IMR-90 (cell line): ENCODE measurements around the gene CHD6. TPM values are rescaled to one million over a fixed set of nuclear protein-coding genes. Genes with fewer than 3 reads are reported as not detected.

Source experiments
- ATAC-seq: fragments of 200-7000 bp; cut with Tn5 transposase; 2 replicates; pipeline ENCODE4 v1.9.1; 2020; ENCODE audit warnings: low read depth, mild to moderate bottlenecking, moderate library complexity
- BruUV-seq: library from RNA; stranded (reverse); fragments of 400-500 nt; replicated peaks from 2 replicates; lab custom pipeline; 2021; lab: Mats Ljungman, UMichigan
- CTCF ChIA-PET: fragments of 300-600 bp; formaldehyde crosslinking; extraction: SDS; loops from one replicate; lab custom pipeline; 2021; ENCODE audit warnings: antibody characterized with exemption; lab: Yijun Ruan, JAX
- POLR2A ChIA-PET: fragments of 300-600 bp; sonication (Branson Sonifier 250); formaldehyde crosslinking; loops from one replicate; lab custom pipeline; 2022; ENCODE audit warnings: antibody characterized with exemption; ENCODE audit not compliant: unreplicated experiment; lab: Charles Lee
- DNase-seq: peaks from one replicate; pipeline ENCODE4 v3.0.0; 2013
- H2AFZ ChIP-seq: replicated peaks from 2 replicates; pipeline ENCODE3; 2013; ENCODE audit warnings: low read length, mild to moderate bottlenecking; ENCODE audit not compliant: poor library complexity
- H2AK5ac ChIP-seq: 2 replicates; pipeline ENCODE4 v1.6.1; 2013; ENCODE audit warnings: low read depth, low read length, inconsistent platforms
- H2AK9ac ChIP-seq: replicated peaks from 2 replicates; pipeline ENCODE3; 2013; ENCODE audit warnings: mild to moderate bottlenecking, low read depth, low read length, moderate library complexity; ENCODE audit not compliant: poor library complexity
- H2BK120ac ChIP-seq: 2 replicates; pipeline ENCODE4 v1.6.1; 2013; ENCODE audit warnings: low read depth, low read length, inconsistent platforms
- H2BK15ac ChIP-seq: 3 replicates; pipeline ENCODE4 v1.6.1; 2013; ENCODE audit warnings: low read depth, low read length, inconsistent platforms
- H2BK20ac ChIP-seq: 2 replicates; pipeline ENCODE4 v1.6.1; 2013; ENCODE audit warnings: low read depth, mild to moderate bottlenecking, inconsistent platforms, low read length, moderate library complexity
- H2BK5ac ChIP-seq: 2 replicates; pipeline ENCODE4 v1.6.1; 2013; ENCODE audit warnings: mild to moderate bottlenecking, low read depth, low read length, inconsistent platforms; ENCODE audit not compliant: poor library complexity, severe bottlenecking
- H3K14ac ChIP-seq: replicated peaks from 2 replicates; pipeline ENCODE4 v1.6.1; 2013; ENCODE audit warnings: low read depth, low read length, inconsistent platforms
- H3K18ac ChIP-seq: 2 replicates; pipeline ENCODE4 v1.6.1; 2013; ENCODE audit warnings: low read depth, low read length, control low read depth
- H3K23ac ChIP-seq: 2 replicates; pipeline ENCODE4 v1.6.1; 2013; ENCODE audit warnings: low read depth, low read length, inconsistent platforms
- H3K27ac ChIP-seq: 2 replicates; pipeline ENCODE4 v1.5.1; 2013; ENCODE audit warnings: mild to moderate bottlenecking, control low read depth, low read length; ENCODE audit not compliant: insufficient read depth
- H3K27me3 ChIP-seq: 2 replicates; pipeline ENCODE4 v1.6.1; 2013; ENCODE audit warnings: low read length; ENCODE audit not compliant: control insufficient read depth, insufficient read depth
- H3K36me3 ChIP-seq: 2 replicates; pipeline ENCODE4 v1.6.1; 2013; ENCODE audit warnings: low read length, mixed read lengths; ENCODE audit not compliant: control insufficient read depth, insufficient read depth
- H3K4ac ChIP-seq: 2 replicates; pipeline ENCODE4 v1.6.1; 2013; ENCODE audit warnings: low read depth, low read length, inconsistent platforms
- H3K4me1 ChIP-seq: 2 replicates; pipeline ENCODE4 v1.6.1; 2013; ENCODE audit warnings: low read length, mixed read lengths; ENCODE audit not compliant: control insufficient read depth, insufficient read depth
- H3K4me2 ChIP-seq: 2 replicates; pipeline ENCODE4 v1.6.1; 2013; ENCODE audit warnings: low read depth, mild to moderate bottlenecking, control low read depth, low read length, moderate library complexity
- H3K4me3 ChIP-seq: 2 replicates; pipeline ENCODE4 v1.5.1; 2013; ENCODE audit warnings: low read depth, mild to moderate bottlenecking, control low read depth, low read length, moderate library complexity; ENCODE audit not compliant: insufficient read depth
- H3K56ac ChIP-seq: 2 replicates; pipeline ENCODE4 v1.6.1; 2013; ENCODE audit warnings: low read length, inconsistent platforms; ENCODE audit not compliant: insufficient read depth; ENCODE audit errors: extremely low read depth
- H3K79me1 ChIP-seq, 2 experiments: 2 replicates each; pipeline ENCODE4 v1.6.1; 2013; ENCODE audit warnings: low read length in 2 of 2, inconsistent platforms in 1 of 2, low read depth in 1 of 2
- H3K9ac ChIP-seq: 2 replicates; pipeline ENCODE4 v1.6.1; 2013; ENCODE audit warnings: low read depth, low read length, control low read depth
- H3K9me1 ChIP-seq: 2 replicates; pipeline ENCODE4 v1.6.1; 2013; ENCODE audit warnings: low read length, inconsistent platforms; ENCODE audit not compliant: insufficient read depth
- H3K9me3 ChIP-seq: 2 replicates; pipeline ENCODE4 v1.6.1; 2013; ENCODE audit warnings: low read length; ENCODE audit not compliant: control insufficient read depth, insufficient read depth
- H4K20me1 ChIP-seq: 2 replicates; pipeline ENCODE4 v1.6.1; 2013; ENCODE audit warnings: low read length, inconsistent platforms; ENCODE audit not compliant: insufficient read depth
- H4K5ac ChIP-seq: 2 replicates; pipeline ENCODE4 v1.6.1; 2013; ENCODE audit warnings: mild to moderate bottlenecking, low read depth, low read length, control low read depth
- H4K8ac ChIP-seq, 2 experiments: 2 replicates each; pipeline ENCODE4 v1.6.1; 2013; ENCODE audit warnings: low read depth in 2 of 2, low read length in 2 of 2, control low read depth in 1 of 2, inconsistent platforms in 1 of 2
- H4K91ac ChIP-seq: 2 replicates; pipeline ENCODE4 v1.6.1; 2013; ENCODE audit warnings: low read depth, low read length, inconsistent platforms; ENCODE audit not compliant: insufficient read depth
- BHLHE40 ChIP-seq: fragments of 150-350 bp; IDR thresholded peaks from 2 replicates; pipeline ENCODE4 v1.6.1; 2016; ENCODE audit warnings: mild to moderate bottlenecking, low read depth, low read length
- CEBPB ChIP-seq: IDR thresholded peaks from 2 replicates; pipeline ENCODE4 v1.6.1; 2012; ENCODE audit warnings: low read depth, low read length, improper control_type of control experiment
- CHD1 ChIP-seq: IDR thresholded peaks from 2 replicates; pipeline ENCODE4 v1.6.1; 2012; ENCODE audit warnings: low read depth, low read length, improper control_type of control experiment
- CTCF ChIP-seq: conservative IDR thresholded peaks from 2 replicates; pipeline ENCODE4 v1.5.1; 2012; ENCODE audit warnings: mild to moderate bottlenecking, low read depth, low read length, improper control_type of control experiment
- ELK1 ChIP-seq: fragments of 150-350 bp; IDR thresholded peaks from 2 replicates; pipeline ENCODE4 v1.6.1; 2016; ENCODE audit warnings: low read depth, mild to moderate bottlenecking, low read length, moderate library complexity, borderline replicate concordance
- FOS ChIP-seq: fragments of 150-350 bp; IDR thresholded peaks from 2 replicates; pipeline ENCODE4 v1.6.1; 2016; ENCODE audit warnings: low read depth, low read length
- MAFK ChIP-seq: IDR thresholded peaks from 2 replicates; pipeline ENCODE4 v1.6.1; 2012; ENCODE audit warnings: low read depth, low read length, improper control_type of control experiment
- MAZ ChIP-seq: IDR thresholded peaks from 2 replicates; pipeline ENCODE4 v1.6.1; 2012; ENCODE audit warnings: low read depth, mild to moderate bottlenecking, low read length, improper control_type of control experiment, moderate library complexity, borderline replicate concordance
- MXI1 ChIP-seq: IDR thresholded peaks from 2 replicates; pipeline ENCODE4 v1.6.1; 2012; ENCODE audit warnings: low read depth, mild to moderate bottlenecking, low read length, moderate library complexity, borderline replicate concordance
- POLR2A ChIP-seq: IDR thresholded peaks from 2 replicates; pipeline ENCODE4 v1.6.1; 2012; ENCODE audit warnings: mild to moderate bottlenecking, low read depth, low read length
- RAD21 ChIP-seq: IDR thresholded peaks from 2 replicates; pipeline ENCODE4 v1.6.1; 2012; ENCODE audit warnings: low read length, improper control_type of control experiment
- RCOR1 ChIP-seq: IDR thresholded peaks from 2 replicates; pipeline ENCODE4 v1.6.1; 2012; ENCODE audit warnings: mild to moderate bottlenecking, low read length, improper control_type of control experiment; ENCODE audit not compliant: insufficient replicate concordance
- RFX5 ChIP-seq: IDR thresholded peaks from 2 replicates; pipeline ENCODE4 v1.8.0; 2012; ENCODE audit warnings: low read depth, mild to moderate bottlenecking, low read length, moderate library complexity
- SMC3 ChIP-seq: fragments of 150-350 bp; IDR thresholded peaks from 2 replicates; pipeline ENCODE4 v1.6.1; 2016; ENCODE audit warnings: low read depth, mild to moderate bottlenecking, antibody characterized with exemption, low read length, moderate library complexity
- USF2 ChIP-seq: fragments of 150-350 bp; IDR thresholded peaks from 2 replicates; pipeline ENCODE4 v1.6.1; 2017; ENCODE audit warnings: mild to moderate bottlenecking, antibody characterized with exemption, low read length, low read depth
- WGBS, 2 experiments: methylation state at CpG; one replicate each; pipeline versions ENCODE4 v1.1.5 to v1.1.7; 2013; ENCODE audit warnings: missing lambda C conversion rate in 2 of 2; ENCODE audit not compliant: insufficient read length in 1 of 2; ENCODE audit errors: extremely low coverage in 2 of 2; 5-methylcytosine and 5-hydroxymethylcytosine counted together
- dilution Hi-C: fragments of 300-500 bp; cut with HindIII; formaldehyde crosslinking; loops from one replicate; pipeline ENCODE4 v1.14.3; 2018; ENCODE audit warnings: low sequenced_read_pairs; ENCODE audit not compliant: unreplicated experiment
- in situ Hi-C: fragments of 300-500 bp; cut with MboI; formaldehyde crosslinking; loops from 3 replicates; pipeline ENCODE4 v1.14.3; 2019; ENCODE audit warnings: low sequenced_read_pairs, inconsistent platforms, mixed read lengths
- intact Hi-C: fragments of 100-400 bp; cut with micrococcal nuclease; formaldehyde crosslinking; loops from 2 replicates; pipeline ENCODE4 v1.10.0; 2022
- polyA plus RNA-seq, 3 experiments: library from polyadenylated mRNA; depleted of rRNA; stranded (reverse); fragments of >200 nt; gene quantifications; 2 replicates each; pipeline ENCODE4 v1.2.3, GENCODE V29; 2012; ENCODE audit warnings: low replicate concordance in 1 of 3
- total RNA-seq: library from RNA; depleted of rRNA; stranded (reverse); fragments of >200 nt; gene quantifications from 2 replicates; pipeline ENCODE4 v1.2.3, GENCODE V29; 2012

CHD6 gene
- total and polyA plus RNA-seq, 2 of the 4 experiments (the other 2 are of a cell fraction) = 8.8 to 26.7 TPM

- intact Hi-C loops = no loop called here
- no TSS peak for BruUV-seq
- Histone ChIP-seq H2AK5ac (no peak overlapping the region), H3K4me2 (no peak overlapping the region), H3K9me3 (no peaks in the 10 kb centered on the region; the same call in 1 of the 2 replicates), H3K27me3 (no peaks in the 10 kb centered on the region), H3K56ac (no peak overlapping the region), H3K4me1 (no peaks in the 10 kb centered on the region), H3K27ac (no peak overlapping the region), H4K8ac (no peak overlapping the region), H3K18ac (no peak overlapping the region), H3K9me1 (peaks cover 4% of the 10 kb centered on the region; the same call in 1 of the 2 replicates), H2BK15ac (no peak overlapping the region), H3K4me3 (no peak overlapping the region), H2AK9ac (no peak overlapping the region), H3K9ac (no peak overlapping the region), H3K79me1 (no peaks in the 10 kb centered on the region; a peak in 1 of 4 replicates), H4K91ac (no peak overlapping the region), H2AFZ (no peak overlapping the region), H3K23ac (no peak overlapping the region), H3K14ac (no peak overlapping the region), H2BK5ac (no peak overlapping the region), H3K36me3 (peaks cover 8% of the 10 kb centered on the region), H4K20me1 (no peaks in the 10 kb centered on the region), H2BK20ac (no peak overlapping the region), H2BK120ac (no peak overlapping the region), H4K5ac (no peak overlapping the region), H3K4ac (no peak overlapping the region)
- TF ChIP-seq RFX5 (no peak), CTCF (no peak), MXI1 (no peak), CEBPB (no peak), RAD21 (no peak), CHD1 (no peak), RCOR1 (no peak), FOS (no peak), ELK1 (no peak), USF2 (no peak), MAZ (no peak), MAFK (no peak), POLR2A (no peak), BHLHE40 (no peak), SMC3 (no peak)
- no peak for DNase-seq
- CTCF ChIA-PET = interaction anchor here (0.5 kb wide), 1 partner anchor 200 kb away, joined by 3 read pairs; no protein-coding TSS in a partner anchor
- no CpG with 5 or more reads among the region's 1 CpG for WGBS, 2 experiments
- POLR2A ChIA-PET = no interaction called here
- no peak for ATAC-seq
- dilution Hi-C loops = no loop called here
- in situ Hi-C loops = no loop called here
These were observed 154.6 kb downstream of the CHD6 start for GRCh38 chr20:41463567-41463966.
